IPS-18c (cell line): ENCODE data around the gene JADE2.
"Not testable (repeated sequence)": the region's sequence is repeated elsewhere in the genome, so short reads cannot be mapped to it uniquely, and the experiment has no call there.

Source experiments
- H3K4me3 ChIP-seq: 2 replicates; pipeline ENCODE4 v1.7.0; 2013; ENCODE audit warnings: low read depth, mild to moderate bottlenecking, low read length, moderate library complexity; ENCODE audit not compliant: insufficient read depth
- H3K9me3 ChIP-seq: one replicate; pipeline ENCODE4 v1.6.1; 2013; ENCODE audit warnings: mild to moderate bottlenecking, low read length, moderate library complexity; ENCODE audit not compliant: control insufficient read depth, insufficient read depth

JADE2 gene

DNA sequence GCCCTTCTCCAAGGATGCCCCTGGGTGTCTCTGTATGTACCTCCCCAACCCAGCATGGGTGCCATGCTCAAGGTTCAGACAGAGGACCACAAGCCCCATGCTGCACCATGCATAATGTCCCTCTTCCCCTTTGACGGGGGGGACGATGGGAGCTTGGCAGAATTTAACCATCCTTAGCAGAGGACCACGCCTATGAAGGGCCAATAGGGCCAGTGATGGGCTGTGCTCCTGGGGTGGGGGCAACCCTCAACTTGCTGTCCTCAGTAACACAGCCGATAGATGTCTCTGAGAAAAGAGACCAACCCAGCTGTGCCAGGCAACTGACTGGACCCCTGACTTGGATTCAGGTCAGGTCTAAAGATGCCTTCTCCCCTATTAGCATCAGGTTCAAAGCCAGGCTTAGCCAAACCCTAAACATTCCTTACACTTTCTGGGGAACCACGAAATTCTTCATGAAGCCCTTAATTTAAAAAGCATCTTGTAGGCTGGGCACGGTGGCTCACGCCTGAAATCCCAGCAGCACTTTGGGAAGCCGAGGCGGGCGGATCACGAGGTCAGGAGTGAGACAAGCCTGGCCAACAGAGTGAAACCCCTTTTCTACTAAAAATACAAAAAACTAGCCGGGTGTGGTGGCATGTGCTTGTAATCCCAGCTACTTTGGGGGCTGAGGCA lies 20.7 kb upstream of the JADE2 start:
- Histone ChIP-seq H3K4me3 (no peak overlapping the region), H3K9me3 (no peaks in the 10 kb centered on the region)

GRCh38 chr5:134506054-134507039 lies 19.1 kb upstream of the JADE2 start:
- Histone ChIP-seq H3K9me3 (no peaks in the 10 kb centered on the region), H3K4me3 (no peak overlapping the region)

DNA sequence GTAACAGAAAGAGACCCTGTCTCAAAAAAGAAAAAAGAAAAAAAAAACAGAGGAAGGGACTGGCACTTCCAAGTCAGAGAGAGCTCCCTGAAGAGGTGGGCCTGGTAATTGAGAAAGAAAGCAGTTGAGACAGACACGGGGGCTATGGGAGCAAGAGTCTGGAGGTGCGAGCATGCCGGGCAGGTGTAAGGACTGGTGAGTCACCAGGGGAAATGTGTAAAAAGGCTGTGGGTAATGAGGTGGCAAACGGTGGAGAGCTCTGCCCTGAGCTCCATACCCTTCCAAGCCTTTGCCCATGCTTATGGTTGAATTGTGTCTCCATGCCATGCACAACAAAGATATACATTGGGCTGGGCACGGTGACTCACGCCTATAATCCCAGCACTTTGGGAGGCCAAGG lies 18.0 kb upstream of the JADE2 start:
- no peaks in the 10 kb centered on the region for H3K9me3 ChIP-seq
- no peak overlapping the region for H3K4me3 ChIP-seq

DNA sequence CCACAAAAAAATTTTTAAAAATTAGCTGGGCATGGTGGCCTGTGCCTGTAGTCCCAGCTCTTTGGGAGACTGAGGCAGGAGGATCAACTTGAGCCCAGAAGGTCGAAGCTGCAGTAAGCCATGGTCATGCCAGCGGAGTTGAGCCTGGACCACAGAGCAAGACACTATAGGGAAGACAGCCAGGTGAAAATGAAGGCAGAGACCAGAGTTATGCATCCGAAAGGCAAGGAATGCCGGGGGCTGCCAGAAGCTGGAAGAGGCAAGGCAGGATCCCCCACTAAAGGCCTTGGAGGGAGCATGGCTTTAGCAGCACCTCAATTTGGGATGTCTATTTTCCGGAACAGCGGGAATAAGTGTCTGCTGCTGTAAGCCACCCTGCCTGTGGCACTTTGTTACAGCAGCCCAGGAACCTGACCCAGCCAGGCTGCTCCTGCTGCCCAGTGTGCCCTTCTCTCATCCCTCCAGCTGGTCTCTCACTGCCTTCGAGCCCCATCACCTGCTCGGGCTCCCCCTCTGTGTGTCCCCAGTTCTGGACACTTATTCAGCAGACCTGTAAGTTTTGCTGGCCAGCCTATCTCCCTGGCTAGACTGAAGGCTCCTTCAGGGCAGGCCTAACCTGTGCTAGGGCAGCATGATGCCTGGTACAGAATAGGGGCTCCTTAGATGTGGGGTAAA lies 16.8 kb upstream of the JADE2 start:
- H3K9me3 ChIP-seq, result no peaks in the 10 kb centered on the region
- no peak overlapping the region for H3K4me3 ChIP-seq

DNA sequence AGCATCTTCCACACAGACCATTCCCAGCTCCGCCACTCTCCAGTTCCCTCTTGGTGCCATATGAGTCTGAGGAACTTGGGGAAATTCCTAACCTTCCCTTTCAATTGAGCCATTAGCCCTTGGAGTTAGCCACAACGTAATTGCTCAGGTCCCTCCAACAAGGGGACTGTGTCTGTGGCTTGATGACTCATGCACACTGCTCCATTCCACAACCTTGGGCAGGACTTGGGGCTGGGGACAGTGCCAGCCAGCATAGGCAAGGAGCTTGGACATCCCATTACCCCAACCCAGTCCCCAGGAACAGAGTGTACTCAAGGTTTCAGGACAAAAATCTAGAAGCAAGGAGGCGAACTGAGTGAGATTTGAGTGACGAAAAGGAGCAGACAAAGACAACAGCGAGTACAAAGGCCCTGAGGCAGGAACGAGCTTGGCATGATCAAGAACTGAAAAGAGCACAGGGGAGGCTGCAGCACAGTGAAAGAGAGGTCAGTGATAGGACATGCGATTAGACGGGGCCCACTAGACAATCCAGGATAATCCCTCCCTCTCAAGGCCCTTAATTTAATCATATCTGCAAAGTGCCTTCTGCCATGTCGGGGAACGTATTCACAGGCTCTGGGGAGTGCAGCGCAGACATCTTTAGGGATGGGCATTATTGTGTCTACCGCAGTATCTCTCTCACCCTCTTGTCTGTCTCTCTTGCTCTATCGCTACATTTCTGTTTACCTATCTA lies 16.0 kb upstream of the JADE2 start:
- Histone ChIP-seq H3K9me3 (no peaks in the 10 kb centered on the region), H3K4me3 (no peak overlapping the region; the same call in 1 of the 2 replicates)

GRCh38 chr5:134510970-134511795 lies 14.3 kb upstream of the JADE2 start:
- H3K9me3 ChIP-seq, result no peaks in the 10 kb centered on the region
- H3K4me3 ChIP-seq, result no peak overlapping the region

DNA sequence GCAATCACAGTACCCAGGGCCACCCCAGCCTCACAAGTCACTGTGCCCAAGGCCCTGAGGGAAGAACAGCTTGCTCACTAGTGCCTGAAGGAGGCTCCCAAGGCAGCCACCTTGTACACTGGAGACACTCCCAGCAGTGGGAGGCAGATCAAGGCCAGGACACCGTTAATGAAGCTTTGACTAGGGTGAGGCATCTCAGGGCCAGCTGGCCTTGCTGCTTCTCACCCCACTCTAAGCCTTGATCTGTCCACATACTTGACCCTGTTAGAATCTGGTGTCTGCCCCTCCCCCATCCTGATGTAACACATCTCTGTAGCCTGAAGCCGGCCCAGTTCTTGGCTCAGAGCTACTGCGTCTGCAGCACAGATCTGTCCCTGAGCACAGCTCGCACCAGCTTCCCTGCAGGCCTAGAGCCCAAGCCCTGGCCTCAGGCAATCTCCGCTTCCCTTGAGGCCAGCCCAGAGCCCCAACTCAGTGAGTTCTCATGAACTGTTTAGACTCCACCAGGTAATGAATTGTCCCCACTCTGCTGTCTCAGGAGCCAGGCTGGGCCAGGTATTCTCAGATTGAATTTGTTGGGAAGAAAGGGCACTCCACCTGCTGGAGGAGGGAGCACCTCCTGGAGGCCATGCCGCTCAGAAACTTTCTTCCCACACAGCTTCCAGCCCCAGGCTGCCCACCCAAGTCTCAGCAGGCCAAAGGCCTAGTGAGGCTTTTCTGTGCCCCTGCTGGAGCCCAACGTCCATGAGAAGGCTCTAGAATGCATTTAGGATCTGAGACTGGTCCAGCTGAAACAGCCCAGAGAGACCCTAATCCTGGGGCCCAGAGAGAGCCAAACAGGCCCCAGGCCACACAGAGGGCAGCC lies 13.4 kb upstream of the JADE2 start:
- no peak overlapping the region for H3K4me3 ChIP-seq
- H3K9me3 ChIP-seq, result no peaks in the 10 kb centered on the region

GRCh38 chr5:134512661-134512999 lies 12.8 kb upstream of the JADE2 start:
- Histone ChIP-seq H3K9me3 (no peaks in the 10 kb centered on the region), H3K4me3 (no peak overlapping the region)

DNA sequence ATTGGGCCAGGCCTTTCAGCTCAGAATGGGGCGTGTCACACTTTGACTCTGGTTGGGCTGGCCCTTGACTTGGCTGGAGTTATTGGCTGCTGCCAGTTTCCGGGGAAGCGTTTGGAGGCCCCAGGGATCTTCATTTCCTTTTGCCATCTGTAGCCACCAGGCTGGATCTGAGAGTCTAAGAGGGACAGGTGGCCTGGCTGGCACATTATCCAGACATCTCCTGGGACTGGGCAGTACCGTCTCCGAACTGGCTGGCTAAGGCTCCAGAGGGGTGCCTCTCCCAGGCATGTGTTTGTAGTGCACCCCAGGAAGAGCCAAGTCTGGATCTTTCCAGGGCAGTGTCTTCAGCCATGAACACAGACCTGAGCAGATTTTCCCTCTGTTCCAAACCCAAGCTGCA lies 9.7 kb upstream of the JADE2 start:
- no peaks in the 10 kb centered on the region for H3K9me3 ChIP-seq
- H3K4me3 ChIP-seq, result no peak overlapping the region

DNA sequence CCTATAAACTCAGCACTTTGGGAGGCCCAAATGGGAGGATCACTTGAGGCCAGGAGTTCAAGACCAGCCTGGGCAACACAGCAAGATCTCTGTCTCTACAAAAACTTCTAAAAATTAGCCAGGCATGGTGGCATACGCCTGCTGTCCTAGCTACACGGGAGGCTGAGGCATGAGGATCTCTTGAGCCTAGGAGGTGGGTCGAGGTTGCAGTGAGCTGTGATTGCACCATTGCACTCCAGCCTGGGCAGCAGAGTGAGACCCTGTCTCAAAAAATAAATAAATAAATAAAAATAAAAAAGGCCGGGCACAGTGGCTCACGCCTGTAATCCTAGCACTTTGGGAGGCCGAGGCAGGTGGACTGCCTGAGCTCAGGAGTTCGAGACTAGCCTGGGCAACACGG lies 8.5 kb upstream of the JADE2 start:
- not testable (repeated sequence) for H3K9me3 ChIP-seq, H3K4me3 ChIP-seq

DNA sequence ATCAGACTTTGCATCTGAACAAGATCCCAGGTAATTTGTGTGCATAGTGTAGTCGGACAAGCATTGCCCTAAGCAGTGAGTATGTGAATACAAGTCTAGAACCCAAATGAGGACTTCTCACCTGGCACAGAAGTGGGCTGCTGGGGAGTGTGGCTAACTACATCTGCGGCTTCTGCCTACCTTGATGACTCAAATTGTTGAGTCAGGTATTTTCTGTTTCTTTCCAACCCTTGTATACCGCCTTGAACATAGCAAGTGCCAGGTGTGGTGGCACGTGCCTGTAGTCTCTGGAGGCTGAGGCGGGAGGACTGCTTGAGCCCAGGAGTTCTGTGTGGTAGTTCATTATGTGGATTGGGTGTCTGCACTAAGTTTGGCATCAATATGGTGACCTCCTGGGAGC lies 7.9 kb upstream of the JADE2 start:
- H3K9me3 ChIP-seq, result no peaks in the 10 kb centered on the region
- H3K4me3 ChIP-seq, result no peak overlapping the region

GRCh38 chr5:134519989-134520388 lies 5.5 kb upstream of the JADE2 start:
- Histone ChIP-seq H3K4me3 (no peak overlapping the region), H3K9me3 (no peaks in the 10 kb centered on the region)

DNA sequence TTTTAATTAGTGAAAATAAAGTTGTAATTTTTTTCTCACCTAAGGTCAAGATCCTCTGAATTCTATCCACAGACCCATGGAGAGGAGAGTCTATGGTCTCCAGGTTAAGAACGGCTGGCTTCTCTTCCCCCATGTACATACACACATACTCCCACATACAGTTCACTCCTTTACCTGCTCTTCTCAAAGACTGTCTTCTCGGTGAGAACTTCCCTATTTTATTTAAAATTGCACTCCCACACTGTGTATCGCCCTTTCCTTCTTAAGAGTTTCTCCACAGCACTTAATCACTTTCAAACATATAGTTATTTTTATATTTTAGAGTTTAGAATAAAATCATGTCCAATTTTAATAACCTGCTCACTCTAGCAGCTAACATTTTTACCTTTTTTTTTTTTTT lies 3.6 kb upstream of the JADE2 start:
- H3K4me3 ChIP-seq, result no peak overlapping the region
- no peaks in the 10 kb centered on the region for H3K9me3 ChIP-seq

GRCh38 chr5:134523543-134524271 lies 1.8 kb upstream of the JADE2 start:
- no peaks in the 10 kb centered on the region for H3K9me3 ChIP-seq

GRCh38 chr5:134524272-134524825 lies 1.1 kb upstream of the JADE2 start:
- H3K9me3 ChIP-seq, result no peaks in the 10 kb centered on the region
- H3K4me3 ChIP-seq, result peak overlapping the region; percentile 52

More at GRCh38 chr5:134523543-134524271, 1.8 kb upstream of the JADE2 start:
- peak overlapping the region; percentile 52 for H3K4me3 ChIP-seq
